HL-60 (cell line): ENCODE results near the gene DNAJC19.

Experiments
- DNase-seq, 2 experiments: peaks; one replicate each; pipeline ENCODE4 v3.0.0-alpha.2; 2010 to 2020; ENCODE audit warnings: low read depth in 1 of 2, low spot score in 1 of 2
- H3K27ac ChIP-seq: fragments of 250-450 bp; sonication (Bioruptor Pico); replicated peaks from 2 replicates; pipeline ENCODE4 v1.5.1; 2020; ENCODE audit warnings: mild to moderate bottlenecking, moderate library complexity
- H3K27me3 ChIP-seq: fragments of 250-450 bp; sonication (Bioruptor Pico); 2 replicates; pipeline ENCODE4 v1.5.1; 2021; ENCODE audit warnings: mild to moderate bottlenecking, moderate library complexity; ENCODE audit not compliant: insufficient read depth, poor library complexity, severe bottlenecking
- H3K4me3 ChIP-seq: replicated peaks from 2 replicates; pipeline ENCODE4 v1.5.1; 2011; ENCODE audit warnings: mild to moderate bottlenecking, control low read depth, low read length; ENCODE audit not compliant: insufficient read depth
- GABPA ChIP-seq: IDR thresholded peaks from 2 replicates; pipeline ENCODE4 v1.6.1; 2012; ENCODE audit warnings: low read depth
- POLR2AphosphoS5 ChIP-seq: IDR thresholded peaks from 2 replicates; pipeline ENCODE4 v1.6.1; 2012; ENCODE audit warnings: low read depth
- REST ChIP-seq: IDR thresholded peaks from 2 replicates; pipeline ENCODE4 v1.6.1; 2012; ENCODE audit warnings: low read depth; ENCODE audit not compliant: insufficient replicate concordance
- SPI1 ChIP-seq: IDR thresholded peaks from 2 replicates; pipeline ENCODE4 v1.6.1; 2012; ENCODE audit warnings: low read depth, mild to moderate bottlenecking, borderline replicate concordance
- TF ChIP-seq, protein P1 (sequence below): IDR thresholded peaks from one replicate; pipeline ENCODE4 v1.5.1; 2011; ENCODE audit warnings: low read length, control low read depth, inconsistent platforms; ENCODE audit not compliant: insufficient read depth

Gene DNAJC19

DNA sequence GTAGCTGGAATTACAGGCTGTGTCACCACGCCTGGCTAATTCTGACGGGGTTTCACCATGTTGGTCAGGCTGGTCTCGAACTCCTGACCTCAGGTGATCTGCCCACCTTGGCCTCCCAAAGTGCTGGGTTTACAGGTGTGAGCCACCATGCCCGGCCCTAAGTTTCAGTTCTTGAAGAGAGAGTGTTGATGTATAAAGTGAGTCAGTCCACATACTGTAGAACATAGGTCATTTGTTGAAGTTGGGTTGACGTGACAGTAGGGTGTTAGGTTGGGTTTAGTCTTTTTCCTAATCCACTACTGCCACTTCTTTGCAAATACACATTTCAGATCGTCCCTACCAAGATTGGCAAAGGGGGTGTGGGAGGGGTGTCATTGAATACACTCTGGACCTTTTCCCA lies 15.2 kb downstream of the DNAJC19 start:
- Histone ChIP-seq H3K4me3 (no peak overlapping the region), H3K27me3 (no peaks in the 10 kb centered on the region), H3K27ac (no peak overlapping the region)
- TF ChIP-seq POLR2AphosphoS5 (no peak), SPI1 (no peak), REST (no peak), GABPA (no peak)
- TF ChIP-seq, protein P1, sequence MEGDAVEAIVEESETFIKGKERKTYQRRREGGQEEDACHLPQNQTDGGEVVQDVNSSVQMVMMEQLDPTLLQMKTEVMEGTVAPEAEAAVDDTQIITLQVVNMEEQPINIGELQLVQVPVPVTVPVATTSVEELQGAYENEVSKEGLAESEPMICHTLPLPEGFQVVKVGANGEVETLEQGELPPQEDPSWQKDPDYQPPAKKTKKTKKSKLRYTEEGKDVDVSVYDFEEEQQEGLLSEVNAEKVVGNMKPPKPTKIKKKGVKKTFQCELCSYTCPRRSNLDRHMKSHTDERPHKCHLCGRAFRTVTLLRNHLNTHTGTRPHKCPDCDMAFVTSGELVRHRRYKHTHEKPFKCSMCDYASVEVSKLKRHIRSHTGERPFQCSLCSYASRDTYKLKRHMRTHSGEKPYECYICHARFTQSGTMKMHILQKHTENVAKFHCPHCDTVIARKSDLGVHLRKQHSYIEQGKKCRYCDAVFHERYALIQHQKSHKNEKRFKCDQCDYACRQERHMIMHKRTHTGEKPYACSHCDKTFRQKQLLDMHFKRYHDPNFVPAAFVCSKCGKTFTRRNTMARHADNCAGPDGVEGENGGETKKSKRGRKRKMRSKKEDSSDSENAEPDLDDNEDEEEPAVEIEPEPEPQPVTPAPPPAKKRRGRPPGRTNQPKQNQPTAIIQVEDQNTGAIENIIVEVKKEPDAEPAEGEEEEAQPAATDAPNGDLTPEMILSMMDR: no peak
- DNase-seq: no peak

DNA sequence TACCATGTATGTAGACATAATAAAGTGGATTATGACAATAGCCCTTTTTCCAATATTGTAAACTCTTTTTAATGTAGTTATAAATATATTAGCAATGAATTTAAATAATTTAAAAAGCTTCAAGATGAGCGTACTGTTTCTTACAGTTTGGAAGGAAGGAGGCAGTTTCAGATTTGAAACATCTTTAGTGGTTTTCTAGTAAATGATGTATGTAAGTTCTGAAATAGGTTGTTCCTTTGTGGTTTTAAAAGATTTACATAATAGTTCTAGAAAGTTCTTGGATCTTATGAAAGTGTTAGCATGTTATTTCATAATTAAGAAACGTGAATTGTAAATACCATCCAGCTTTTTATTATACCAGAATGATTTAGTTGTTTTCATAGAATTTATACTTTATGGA lies 16.0 kb downstream of the DNAJC19 start:
- DNase-seq: no peak
- TF ChIP-seq GABPA (no peak), SPI1 (no peak), REST (no peak), POLR2AphosphoS5 (no peak)
- TF ChIP-seq, protein P1: no peak
- Histone ChIP-seq H3K4me3 (no peak overlapping the region), H3K27ac (no peak overlapping the region), H3K27me3 (no peaks in the 10 kb centered on the region)

DNA sequence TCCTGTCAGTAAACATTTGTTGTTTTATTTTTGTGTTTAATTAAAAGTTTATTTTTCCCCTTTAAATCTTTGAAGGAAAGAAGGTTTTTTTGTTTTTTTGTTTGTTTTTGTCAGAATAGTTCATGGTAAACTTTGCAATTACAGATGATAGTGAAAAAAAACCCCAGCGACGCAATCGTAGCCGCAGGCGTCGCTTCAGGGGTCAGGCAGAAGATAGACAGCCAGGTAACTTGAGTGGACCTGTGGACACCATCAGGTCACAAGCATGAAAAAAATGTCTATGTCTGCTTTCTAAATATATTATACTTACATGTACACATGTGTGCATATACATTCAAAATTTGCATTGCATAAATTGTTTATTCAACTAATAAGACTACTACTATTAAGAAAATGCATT lies 18.6 kb downstream of the DNAJC19 start:
- no peak overlapping the region for H3K4me3 ChIP-seq
- H3K27me3 ChIP-seq: no peaks in the 10 kb centered on the region
- no peak overlapping the region for H3K27ac ChIP-seq
- DNase-seq: no peak
- TF ChIP-seq GABPA: no peak
- TF ChIP-seq, protein P1: no peak
- no peak for TF ChIP-seq REST
- TF ChIP-seq POLR2AphosphoS5: no peak
- no peak for TF ChIP-seq SPI1
